ENCODE measurements around the gene CRY1. TPM values are rescaled to one million over a fixed set of nuclear protein-coding genes. Genes with fewer than 3 reads are reported as not detected.

The CRY1 gene
- total RNA-seq, 1 experiment from 2014 or later = 19.4 TPM

GRCh38 chr12:106960443-106960842, 132.9 kb downstream of the CRY1 start:
- Histone ChIP-seq H3K27me3 (replicated peaks; ENCODE audit: control insufficient read depth, insufficient read depth, low read length) (no peaks in the 10 kb centered on the region), H3K36me3 (ENCODE audit: control insufficient read depth, insufficient read depth, low read length) (no peaks in the 10 kb centered on the region; the same call in 1 of the 2 replicates), H3K9me3 (no peaks in the 10 kb centered on the region), H3K4me3 (ENCODE audit: low read depth, low read length) (no peak overlapping the region), H3K4me1 (no peaks in the 10 kb centered on the region; the same call in 1 of the 2 replicates)
- peaks cover 6% of the 10 kb centered on the region for H3K4me1 Mint-ChIP-seq (ENCODE audit: low read depth, unreplicated experiment)
- BruUV-seq (replicated peaks) = no TSS peak
- no peaks in the 10 kb centered on the region for H3K27me3 Mint-ChIP-seq (ENCODE audit: insufficient read depth, unreplicated experiment)
- H3K36me3 Mint-ChIP-seq (ENCODE audit: insufficient read depth, unreplicated experiment) = peaks cover 34% of the 10 kb centered on the region
- no peaks in the 10 kb centered on the region for H3K9me3 Mint-ChIP-seq (ENCODE audit: unreplicated experiment)
- intact Hi-C loops (cut with micrococcal nuclease; ENCODE audit: unreplicated experiment) = no loop called here
- no peak for DNase-seq
- POLR2A ChIA-PET = no interaction called here
- no peak overlapping the region for H3K27ac Mint-ChIP-seq (ENCODE audit: unreplicated experiment)
- CTCF ChIA-PET = interaction anchor here (0.6 kb wide), 1 partner anchor 603 kb away, joined by 4 read pairs; the partner anchor contains the start of gene POLR3B
- TF ChIP-seq, protein P1, sequence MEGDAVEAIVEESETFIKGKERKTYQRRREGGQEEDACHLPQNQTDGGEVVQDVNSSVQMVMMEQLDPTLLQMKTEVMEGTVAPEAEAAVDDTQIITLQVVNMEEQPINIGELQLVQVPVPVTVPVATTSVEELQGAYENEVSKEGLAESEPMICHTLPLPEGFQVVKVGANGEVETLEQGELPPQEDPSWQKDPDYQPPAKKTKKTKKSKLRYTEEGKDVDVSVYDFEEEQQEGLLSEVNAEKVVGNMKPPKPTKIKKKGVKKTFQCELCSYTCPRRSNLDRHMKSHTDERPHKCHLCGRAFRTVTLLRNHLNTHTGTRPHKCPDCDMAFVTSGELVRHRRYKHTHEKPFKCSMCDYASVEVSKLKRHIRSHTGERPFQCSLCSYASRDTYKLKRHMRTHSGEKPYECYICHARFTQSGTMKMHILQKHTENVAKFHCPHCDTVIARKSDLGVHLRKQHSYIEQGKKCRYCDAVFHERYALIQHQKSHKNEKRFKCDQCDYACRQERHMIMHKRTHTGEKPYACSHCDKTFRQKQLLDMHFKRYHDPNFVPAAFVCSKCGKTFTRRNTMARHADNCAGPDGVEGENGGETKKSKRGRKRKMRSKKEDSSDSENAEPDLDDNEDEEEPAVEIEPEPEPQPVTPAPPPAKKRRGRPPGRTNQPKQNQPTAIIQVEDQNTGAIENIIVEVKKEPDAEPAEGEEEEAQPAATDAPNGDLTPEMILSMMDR (IDR thresholded peaks at IDR 0.05; ENCODE audit: insufficient read depth in 1 of 2, low read depth in 1 of 2, low read length in 1 of 2, severe bottlenecking in 1 of 2, unreplicated experiment in 1 of 2) = no peak
- no peak overlapping the region for H3K4me3 Mint-ChIP-seq (ENCODE audit: unreplicated experiment)

DNA sequence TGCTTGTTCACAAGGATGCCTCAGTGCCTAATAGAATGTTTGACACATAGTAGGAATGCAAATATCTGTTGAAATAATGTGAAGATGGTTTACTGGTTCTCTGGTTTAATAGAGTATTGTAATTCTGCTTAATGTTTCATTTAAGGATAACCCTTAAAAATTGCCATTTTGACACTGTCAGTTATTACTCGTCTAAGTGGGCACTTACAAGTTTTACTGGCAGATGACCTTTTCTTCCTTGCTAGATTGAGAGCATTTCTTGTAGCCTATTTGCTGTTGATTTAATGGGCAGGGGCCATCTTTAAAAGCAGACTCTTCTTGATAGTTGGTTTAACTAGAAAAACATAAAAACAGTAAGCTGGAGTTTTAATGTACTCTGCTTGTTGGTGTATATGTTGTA, 135.8 kb downstream of the CRY1 start:
- no peaks in the 10 kb centered on the region for H3K27me3 Mint-ChIP-seq (ENCODE audit: insufficient read depth, unreplicated experiment)
- no peak overlapping the region for H3K27ac Mint-ChIP-seq (ENCODE audit: unreplicated experiment)
- no peaks in the 10 kb centered on the region for H3K27me3 ChIP-seq (replicated peaks; ENCODE audit: control insufficient read depth, insufficient read depth, low read length)
- peak overlapping the region; percentile 65 for H3K4me3 ChIP-seq (ENCODE audit: low read depth, low read length)
- TSS peak; percentile 38 for BruUV-seq (replicated peaks)
- POLR2A ChIA-PET = no interaction called here
- H3K36me3 Mint-ChIP-seq (ENCODE audit: insufficient read depth, unreplicated experiment) = peaks cover 16% of the 10 kb centered on the region
- peak overlapping the region; percentile 97 for H3K4me3 Mint-ChIP-seq (ENCODE audit: unreplicated experiment)
- H3K4me1 ChIP-seq = no peaks in the 10 kb centered on the region; the same call in 1 of the 2 replicates
- peaks cover 6% of the 10 kb centered on the region for H3K4me1 Mint-ChIP-seq (ENCODE audit: low read depth, unreplicated experiment)
- no peak for DNase-seq
- CTCF ChIA-PET = no interaction called here
- TF ChIP-seq, protein P1 (IDR thresholded peaks at IDR 0.05; ENCODE audit: insufficient read depth in 1 of 2, low read depth in 1 of 2, low read length in 1 of 2, severe bottlenecking in 1 of 2, unreplicated experiment in 1 of 2) = no peak
- no peaks in the 10 kb centered on the region for H3K9me3 Mint-ChIP-seq (ENCODE audit: unreplicated experiment)
- no peaks in the 10 kb centered on the region for H3K36me3 ChIP-seq (ENCODE audit: control insufficient read depth, insufficient read depth, low read length)
- intact Hi-C loops (cut with micrococcal nuclease; ENCODE audit: unreplicated experiment) = loop anchor here (5.0 kb wide), 1 partner anchor 185 kb away; the partner anchor contains the start of gene RIC8B
- H3K9me3 ChIP-seq = no peaks in the 10 kb centered on the region

- H3K27ac Mint-ChIP-seq (ENCODE audit: unreplicated experiment) = peak overlapping the region; percentile 99
- H3K4me1 Mint-ChIP-seq (ENCODE audit: low read depth, unreplicated experiment) = peaks cover 5% of the 10 kb centered on the region
- intact Hi-C loops (cut with micrococcal nuclease; ENCODE audit: unreplicated experiment) = loop anchor here (5.0 kb wide), 1 partner anchor 184 kb away; the partner anchor contains the start of gene RIC8B
- Histone ChIP-seq H3K4me1 (no peaks in the 10 kb centered on the region; the same call in 1 of the 2 replicates), H3K27me3 (replicated peaks; ENCODE audit: control insufficient read depth, insufficient read depth, low read length) (no peaks in the 10 kb centered on the region), H3K36me3 (ENCODE audit: control insufficient read depth, insufficient read depth, low read length) (no peaks in the 10 kb centered on the region), H3K4me3 (ENCODE audit: low read depth, low read length) (peak overlapping the region; percentile 65), H3K9me3 (no peaks in the 10 kb centered on the region)
- ChIA-PET POLR2A (interaction anchor here (0.6 to 1.8 kb wide), 9 partner anchors 9 to 1216 kb away, joined by 3 to 12 read pairs (median 5); partner anchors contain the start of genes MTERF2 and POLR3B), CTCF (interaction anchor here (0.6 to 1.5 kb wide), 5 partner anchors 14 to 598 kb away, joined by 3 to 7 read pairs (median 5); partner anchors contain the start of gene POLR3B)
- peak overlapping the region; percentile 97 for H3K4me3 Mint-ChIP-seq (ENCODE audit: unreplicated experiment)
- peaks cover 11% of the 10 kb centered on the region for H3K36me3 Mint-ChIP-seq (ENCODE audit: insufficient read depth, unreplicated experiment)
- no TSS peak for BruUV-seq (replicated peaks)
- H3K27me3 Mint-ChIP-seq (ENCODE audit: insufficient read depth, unreplicated experiment) = no peaks in the 10 kb centered on the region
- TF ChIP-seq, protein P1 (IDR thresholded peaks at IDR 0.05; ENCODE audit: insufficient read depth in 1 of 2, low read depth in 1 of 2, low read length in 1 of 2, severe bottlenecking in 1 of 2, unreplicated experiment in 1 of 2) = peak in 1 of 2 experiments; percentile 8
- no peaks in the 10 kb centered on the region for H3K9me3 Mint-ChIP-seq (ENCODE audit: unreplicated experiment)
- peak in 1 of 2 experiments; percentile 61 for DNase-seq
These were observed 137.2 kb downstream of the CRY1 start for GRCh38 chr12:106956048-106956578.
